Fibroblast of peridontal ligament (primary cell): ENCODE data around the gene CLASP1.
"Not testable (repeated sequence)": the region's sequence is repeated elsewhere in the genome, so short reads cannot be mapped to it uniquely, and the experiment has no call there.

Experiments used
- DNase-seq: peaks from one replicate; pipeline ENCODE4 v3.0.0-alpha.2; 2010; ENCODE audit errors: extremely low read depth

Gene CLASP1

GRCh38 chr2:121649149-121649595, at the start of gene CLASP1:
Gene CLASP1, minus strand, starts transcription at chr2:121649462. Its CDS starts 43,567 bp downstream, at chr2:121605895.
- no peak for DNase-seq

- no peak for DNase-seq
Observed at GRCh38 chr2:121698318-121698930, 49.2 kb upstream of the CLASP1 start.

GRCh38 chr2:121697108-121697631, 47.9 kb upstream of the CLASP1 start:
- no peak for DNase-seq

GRCh38 chr2:121696410-121696930, 47.2 kb upstream of the CLASP1 start:
- no peak for DNase-seq

- no peak for DNase-seq
Observed at GRCh38 chr2:121695171-121695451, 45.8 kb upstream of the CLASP1 start.

GRCh38 chr2:121694398-121695170, 45.3 kb upstream of the CLASP1 start:
- DNase-seq, result peak; percentile 14

- not testable (repeated sequence) for DNase-seq
Observed at GRCh38 chr2:121690572-121690971, 41.3 kb upstream of the CLASP1 start.

GRCh38 chr2:121690095-121690494, 40.8 kb upstream of the CLASP1 start:
- DNase-seq, result no peak

GRCh38 chr2:121689356-121689755, 40.1 kb upstream of the CLASP1 start:
- peak; percentile 59 for DNase-seq

- no peak for DNase-seq
Observed at GRCh38 chr2:121688820-121689219, 39.6 kb upstream of the CLASP1 start.

GRCh38 chr2:121686902-121687301, 37.6 kb upstream of the CLASP1 start:
- DNase-seq, result no peak

- no peak for DNase-seq
Observed at GRCh38 chr2:121686218-121686617, 37.0 kb upstream of the CLASP1 start.

- DNase-seq, result no peak
Observed at GRCh38 chr2:121682396-121683298, 33.4 kb upstream of the CLASP1 start.

- no peak for DNase-seq
Observed at GRCh38 chr2:121677855-121678254, 28.6 kb upstream of the CLASP1 start.

- DNase-seq, result not testable (repeated sequence)
Observed at GRCh38 chr2:121671621-121672020, 22.4 kb upstream of the CLASP1 start.

- DNase-seq, result no peak
Observed at GRCh38 chr2:121670181-121670580, 20.9 kb upstream of the CLASP1 start.

- DNase-seq, result no peak
Observed at GRCh38 chr2:121667618-121668017, 18.4 kb upstream of the CLASP1 start.

GRCh38 chr2:121666042-121666441, 16.8 kb upstream of the CLASP1 start:
- DNase-seq, result no peak

GRCh38 chr2:121665504-121665903, 16.2 kb upstream of the CLASP1 start:
- no peak for DNase-seq

- DNase-seq, result no peak
Observed at GRCh38 chr2:121664713-121665112, 15.5 kb upstream of the CLASP1 start.

GRCh38 chr2:121664086-121664485, 14.8 kb upstream of the CLASP1 start:
- no peak for DNase-seq

GRCh38 chr2:121663434-121663833, 14.2 kb upstream of the CLASP1 start:
- no peak for DNase-seq
